Activated naive CD4-positive, alpha-beta T cell treated with anti-CD3 and anti-CD28 coated beads, Interleukin-2, amount 50 U/mL, for 24 hours (primary cell): ENCODE data around the gene TRMT10C.

ENCODE experiments used
- H3K27ac Mint-ChIP-seq: one replicate; pipeline ENCODE4 v1.8.0; 2021; ENCODE audit warnings: mild to moderate bottlenecking, mixed read lengths
- H3K27me3 Mint-ChIP-seq: one replicate; pipeline ENCODE4 v1.8.0; 2021; ENCODE audit warnings: mixed read lengths
- H3K36me3 Mint-ChIP-seq: one replicate; pipeline ENCODE4 v1.8.0; 2021; ENCODE audit warnings: mixed read lengths
- H3K4me1 Mint-ChIP-seq: one replicate; pipeline ENCODE4 v1.8.0; 2021; ENCODE audit warnings: mixed read lengths
- H3K4me3 Mint-ChIP-seq: one replicate; pipeline ENCODE4 v1.8.0; 2021; ENCODE audit warnings: mild to moderate bottlenecking, mixed read lengths
- H3K9me3 Mint-ChIP-seq: one replicate; pipeline ENCODE4 v1.8.0; 2021; ENCODE audit warnings: mixed read lengths

Gene TRMT10C

GRCh38 chr3:101561630-101562328, at the start of gene TRMT10C:
Gene TRMT10C (plus strand): TSS chr3:101561868. CDS start chr3:101564782, 2,914 bp downstream.
- Mint-ChIP-seq H3K36me3 (peaks cover 21% of the 10 kb centered on the region), H3K4me1 (peaks cover 36% of the 10 kb centered on the region), H3K27ac (peak within 1 kb of the TSS; percentile 98), H3K4me3 (peak within 1 kb of the TSS; percentile 99), H3K9me3 (no peaks in the 10 kb centered on the region), H3K27me3 (no peaks in the 10 kb centered on the region)

- Mint-ChIP-seq H3K9me3 (no peaks in the 10 kb centered on the region), H3K4me1 (peaks cover 58% of the 10 kb centered on the region), H3K27me3 (no peaks in the 10 kb centered on the region), H3K27ac (peak overlapping the region; percentile 99), H3K4me3 (peak overlapping the region; percentile 99), H3K36me3 (peaks cover 7% of the 10 kb centered on the region)
These were observed 49.3 kb upstream of the TRMT10C start for GRCh38 chr3:101512396-101512645.

- H3K4me1 Mint-ChIP-seq: peaks cover 54% of the 10 kb centered on the region
- H3K36me3 Mint-ChIP-seq: peaks cover 7% of the 10 kb centered on the region
- peak within 1 kb of the TSS; percentile 99 for H3K27ac Mint-ChIP-seq
- H3K9me3 Mint-ChIP-seq: no peaks in the 10 kb centered on the region
- H3K27me3 Mint-ChIP-seq: no peaks in the 10 kb centered on the region
- H3K4me3 Mint-ChIP-seq: peak within 1 kb of the TSS; percentile 99
These were observed 48.8 kb upstream of the TRMT10C start, which contains the start of gene SENP7 for GRCh38 chr3:101512646-101513418. Gene SENP7 (minus strand): TSS chr3:101513212. CDS start chr3:101513130, 82 bp downstream.

- Mint-ChIP-seq H3K4me1 (peaks cover 56% of the 10 kb centered on the region), H3K27me3 (no peaks in the 10 kb centered on the region), H3K4me3 (peak overlapping the region; percentile 99), H3K27ac (peak overlapping the region; percentile 99), H3K36me3 (peaks cover 5% of the 10 kb centered on the region), H3K9me3 (no peaks in the 10 kb centered on the region)
These were observed 48.2 kb upstream of the TRMT10C start for GRCh38 chr3:101513419-101513986.

- H3K9me3 Mint-ChIP-seq: no peaks in the 10 kb centered on the region
- H3K36me3 Mint-ChIP-seq: no peaks in the 10 kb centered on the region
- peak overlapping the region; percentile 95 for H3K27ac Mint-ChIP-seq
- peaks cover 61% of the 10 kb centered on the region for H3K4me1 Mint-ChIP-seq
- peak overlapping the region; percentile 57 for H3K4me3 Mint-ChIP-seq
- H3K27me3 Mint-ChIP-seq: no peaks in the 10 kb centered on the region
These were observed 43.2 kb upstream of the TRMT10C start for GRCh38 chr3:101518421-101518871.

GRCh38 chr3:101519685-101520365, 41.8 kb upstream of the TRMT10C start:
- Mint-ChIP-seq H3K27me3 (no peaks in the 10 kb centered on the region), H3K4me3 (peak overlapping the region; percentile 54), H3K36me3 (no peaks in the 10 kb centered on the region), H3K27ac (peak overlapping the region; percentile 94), H3K4me1 (peaks cover 57% of the 10 kb centered on the region), H3K9me3 (no peaks in the 10 kb centered on the region)

GRCh38 chr3:101521211-101521701, 40.4 kb upstream of the TRMT10C start:
- H3K27me3 Mint-ChIP-seq: no peaks in the 10 kb centered on the region

GRCh38 chr3:101527441-101527840, 34.2 kb upstream of the TRMT10C start:
- no peaks in the 10 kb centered on the region for H3K36me3 Mint-ChIP-seq

More at GRCh38 chr3:101521211-101521701, 40.4 kb upstream of the TRMT10C start:
- peak overlapping the region; percentile 94 for H3K27ac Mint-ChIP-seq
- peaks cover 52% of the 10 kb centered on the region for H3K4me1 Mint-ChIP-seq
- no peaks in the 10 kb centered on the region for H3K9me3 Mint-ChIP-seq
- peak overlapping the region; percentile 59 for H3K4me3 Mint-ChIP-seq
- no peaks in the 10 kb centered on the region for H3K36me3 Mint-ChIP-seq

GRCh38 chr3:101527906-101528305, 33.8 kb upstream of the TRMT10C start:
- peaks cover 44% of the 10 kb centered on the region for H3K4me1 Mint-ChIP-seq
- no peaks in the 10 kb centered on the region for H3K36me3 Mint-ChIP-seq
- no peaks in the 10 kb centered on the region for H3K9me3 Mint-ChIP-seq
- H3K27ac Mint-ChIP-seq: no peak overlapping the region
- no peaks in the 10 kb centered on the region for H3K27me3 Mint-ChIP-seq
- no peak overlapping the region for H3K4me3 Mint-ChIP-seq

More at GRCh38 chr3:101527441-101527840, 34.2 kb upstream of the TRMT10C start:
- no peaks in the 10 kb centered on the region for H3K9me3 Mint-ChIP-seq
- H3K4me1 Mint-ChIP-seq: peaks cover 46% of the 10 kb centered on the region
- no peaks in the 10 kb centered on the region for H3K27me3 Mint-ChIP-seq
- H3K27ac Mint-ChIP-seq: no peak overlapping the region
- no peak overlapping the region for H3K4me3 Mint-ChIP-seq

GRCh38 chr3:101529816-101530685, 31.6 kb upstream of the TRMT10C start:
- H3K9me3 Mint-ChIP-seq: no peaks in the 10 kb centered on the region
- no peaks in the 10 kb centered on the region for H3K36me3 Mint-ChIP-seq
- no peaks in the 10 kb centered on the region for H3K27me3 Mint-ChIP-seq
- peaks cover 47% of the 10 kb centered on the region for H3K4me1 Mint-ChIP-seq
- H3K4me3 Mint-ChIP-seq: peak overlapping the region; percentile 37
- H3K27ac Mint-ChIP-seq: peak overlapping the region; percentile 83

GRCh38 chr3:101530686-101531047, 31.0 kb upstream of the TRMT10C start:
- peak overlapping the region; percentile 83 for H3K27ac Mint-ChIP-seq
- no peaks in the 10 kb centered on the region for H3K27me3 Mint-ChIP-seq
- peaks cover 47% of the 10 kb centered on the region for H3K4me1 Mint-ChIP-seq
- H3K4me3 Mint-ChIP-seq: peak overlapping the region; percentile 37
- H3K9me3 Mint-ChIP-seq: no peaks in the 10 kb centered on the region
- no peaks in the 10 kb centered on the region for H3K36me3 Mint-ChIP-seq

- Mint-ChIP-seq H3K4me3 (peak overlapping the region; percentile 15), H3K9me3 (no peaks in the 10 kb centered on the region), H3K27me3 (no peaks in the 10 kb centered on the region), H3K4me1 (peaks cover 47% of the 10 kb centered on the region), H3K36me3 (no peaks in the 10 kb centered on the region), H3K27ac (peak overlapping the region; percentile 83)
These were observed 30.1 kb upstream of the TRMT10C start for GRCh38 chr3:101531473-101532086.

GRCh38 chr3:101532783-101533602, 28.7 kb upstream of the TRMT10C start:
- Mint-ChIP-seq H3K4me3 (no peak overlapping the region), H3K36me3 (peaks cover under 1% of the 10 kb centered on the region), H3K4me1 (peaks cover 41% of the 10 kb centered on the region), H3K9me3 (no peaks in the 10 kb centered on the region), H3K27me3 (no peaks in the 10 kb centered on the region), H3K27ac (peak overlapping the region; percentile 89)

- Mint-ChIP-seq H3K9me3 (no peaks in the 10 kb centered on the region), H3K27ac (peak overlapping the region; percentile 55), H3K4me1 (peaks cover 41% of the 10 kb centered on the region), H3K4me3 (no peak overlapping the region), H3K36me3 (peaks cover 1% of the 10 kb centered on the region), H3K27me3 (no peaks in the 10 kb centered on the region)
These were observed 28.1 kb upstream of the TRMT10C start for GRCh38 chr3:101533603-101533968.
